HG02571 (cell line): ENCODE measurements around the gene RNF14.
"Not testable (repeated sequence)": the region's sequence is repeated elsewhere in the genome, so short reads cannot be mapped to it uniquely, and the experiment has no call there.

Experiments used
- ATAC-seq: cut with Tn5 transposase; IDR thresholded peaks from one replicate; pipeline ENCODE4 v1.9.1; 2021; ENCODE audit warnings: mild to moderate bottlenecking, moderate library complexity; ENCODE audit not compliant: unreplicated experiment

RNF14 gene

DNA sequence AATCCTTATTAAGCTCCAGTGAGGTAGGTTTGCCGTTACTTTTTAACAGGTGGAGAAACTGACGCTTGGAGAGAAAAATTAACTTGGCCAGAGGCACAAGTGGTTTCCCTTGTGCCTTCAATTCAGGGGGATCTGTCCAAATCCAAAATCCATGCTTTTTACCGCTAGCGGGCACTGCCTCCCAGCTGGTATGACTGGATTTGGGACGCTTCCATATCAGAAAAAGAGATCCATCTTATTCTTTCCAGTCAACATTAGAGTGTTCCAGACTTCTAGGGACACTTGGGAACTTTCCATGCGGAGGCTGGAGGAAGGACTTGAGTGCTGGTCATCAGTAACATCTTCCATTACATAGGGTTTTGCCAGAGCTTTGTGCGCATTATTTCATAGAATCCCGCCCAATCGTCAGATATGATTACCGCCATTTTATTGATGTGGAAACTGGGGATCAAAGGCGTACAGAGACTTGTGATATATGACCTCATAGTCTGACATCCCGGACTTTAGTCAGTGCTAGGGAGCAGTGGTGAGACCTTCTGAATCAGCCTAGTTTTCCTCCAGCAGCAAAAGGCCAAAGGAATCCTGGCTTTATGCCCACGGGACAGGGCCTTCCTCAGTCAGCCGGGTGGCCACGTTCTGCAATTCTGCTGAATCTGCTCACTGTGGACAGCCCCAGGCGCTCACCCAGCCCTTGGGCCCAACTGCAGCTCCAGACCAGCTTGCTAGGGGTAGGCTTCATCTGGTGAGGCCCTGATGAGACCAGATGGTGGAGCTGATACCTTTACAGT is 45.0 kb downstream of the RNF14 start:
- ATAC-seq = no peak

DNA sequence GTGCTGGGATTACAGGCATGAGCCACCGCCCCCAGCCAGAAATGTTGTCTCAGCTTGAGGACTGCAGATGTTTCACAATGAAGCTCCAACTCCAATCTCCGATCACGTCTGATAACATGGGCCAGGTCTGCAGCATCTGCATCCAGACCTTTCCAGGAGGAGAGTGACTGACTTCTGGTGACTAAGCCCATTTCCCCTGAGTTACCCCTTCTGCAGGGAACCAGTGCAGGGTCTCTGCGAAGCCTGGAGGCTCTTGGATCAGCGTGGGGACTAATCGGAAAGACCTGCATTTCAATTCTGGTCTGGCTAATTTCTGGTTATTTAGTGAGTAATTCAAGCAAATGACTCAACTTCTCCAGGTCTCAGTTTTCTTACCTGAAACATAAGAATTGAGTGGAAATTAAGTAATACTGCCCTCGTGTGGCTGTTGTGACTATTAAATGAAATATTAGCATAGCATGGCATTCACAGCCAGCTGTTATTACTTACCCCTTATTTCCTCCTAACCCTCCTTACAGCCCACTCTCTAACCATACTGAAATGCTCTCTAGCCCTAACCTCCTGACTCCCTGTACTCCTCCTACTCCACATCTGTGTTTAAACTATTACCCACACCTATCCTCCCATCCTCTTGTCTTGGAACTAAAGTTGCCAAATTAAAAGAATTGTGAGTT is 46.1 kb downstream of the RNF14 start:
- no peak for ATAC-seq

DNA sequence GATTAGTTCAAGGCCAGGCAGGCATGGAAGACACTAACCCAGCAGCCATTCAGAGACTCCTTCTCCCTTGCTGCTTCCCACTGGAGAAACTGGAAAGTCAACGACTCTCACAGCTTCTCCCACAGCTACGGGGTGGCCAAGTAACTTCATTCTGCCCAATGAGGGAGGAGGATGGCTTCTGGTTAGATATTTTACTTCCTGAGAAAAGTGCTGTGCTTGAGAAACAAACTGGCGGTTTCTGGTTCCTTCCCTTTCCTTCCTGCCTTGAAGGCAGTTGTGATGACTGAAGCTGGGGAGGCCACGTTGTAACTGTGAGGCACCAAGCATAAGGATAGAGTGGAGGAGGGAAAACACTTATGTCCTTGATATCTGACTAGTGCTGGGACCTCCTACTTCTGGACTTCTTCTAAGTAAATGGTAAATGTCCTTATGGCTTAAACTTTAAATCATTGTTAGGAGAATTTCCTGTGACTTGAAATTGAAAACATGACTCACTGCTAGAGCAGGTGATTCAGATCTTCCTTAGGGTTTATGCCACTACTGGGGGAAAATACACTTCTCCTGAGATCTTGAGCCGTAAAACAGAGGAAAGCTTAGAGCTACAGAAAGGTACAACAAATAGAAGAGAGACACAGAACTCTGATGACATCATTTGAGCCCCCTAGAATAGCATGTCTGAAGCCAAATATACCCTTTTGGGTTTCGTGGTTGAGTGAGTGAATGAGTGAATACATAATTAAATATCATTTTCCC is 47.1 kb downstream of the RNF14 start:
- no peak for ATAC-seq

DNA sequence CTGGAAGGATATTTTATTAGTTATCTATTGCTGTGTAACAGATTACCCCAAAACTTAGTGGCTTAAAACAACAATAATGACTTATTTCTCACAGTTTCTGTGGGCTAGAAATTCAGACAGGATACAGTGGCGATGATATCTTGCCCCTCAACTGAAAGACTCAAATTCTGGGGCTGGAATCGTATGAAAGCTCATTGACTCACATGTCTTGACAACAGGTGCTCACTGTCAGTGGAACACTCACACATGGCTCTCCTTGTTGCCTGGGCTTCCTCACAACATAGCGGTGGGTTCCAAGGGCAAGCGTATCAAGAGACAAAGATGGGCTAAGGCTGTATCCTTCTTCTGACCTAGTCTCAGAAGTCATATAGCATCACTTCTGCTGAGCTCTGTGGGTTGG is 47.7 kb downstream of the RNF14 start:
- no peak for ATAC-seq

DNA sequence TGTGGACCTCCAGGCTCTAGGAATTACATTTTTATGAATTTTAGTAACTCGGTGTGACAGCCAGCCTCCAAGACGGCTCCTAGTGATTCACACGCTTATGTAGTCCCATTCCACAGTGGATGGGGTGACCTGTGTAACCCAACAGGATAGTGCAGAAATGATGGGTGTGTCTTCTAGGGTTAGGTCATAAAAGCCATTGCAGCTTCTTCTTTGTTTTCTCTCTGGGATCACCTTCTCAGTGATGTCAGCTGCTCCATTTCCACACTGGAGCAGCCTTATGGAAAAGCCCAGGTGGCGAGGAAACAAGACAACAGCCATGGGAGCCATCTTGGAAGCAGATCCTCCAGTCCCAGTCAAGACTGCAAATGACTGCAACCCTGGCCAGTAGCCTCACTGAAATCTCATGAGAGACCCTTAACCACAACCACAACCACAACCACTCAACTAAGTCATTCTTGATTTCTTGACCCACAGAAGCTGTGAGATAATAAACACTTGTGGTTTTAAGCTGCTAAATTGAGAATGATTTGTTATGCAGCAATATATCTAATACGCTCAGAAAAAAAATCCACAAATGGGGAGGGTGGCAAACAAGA is 49.0 kb downstream of the RNF14 start:
- no peak for ATAC-seq

DNA sequence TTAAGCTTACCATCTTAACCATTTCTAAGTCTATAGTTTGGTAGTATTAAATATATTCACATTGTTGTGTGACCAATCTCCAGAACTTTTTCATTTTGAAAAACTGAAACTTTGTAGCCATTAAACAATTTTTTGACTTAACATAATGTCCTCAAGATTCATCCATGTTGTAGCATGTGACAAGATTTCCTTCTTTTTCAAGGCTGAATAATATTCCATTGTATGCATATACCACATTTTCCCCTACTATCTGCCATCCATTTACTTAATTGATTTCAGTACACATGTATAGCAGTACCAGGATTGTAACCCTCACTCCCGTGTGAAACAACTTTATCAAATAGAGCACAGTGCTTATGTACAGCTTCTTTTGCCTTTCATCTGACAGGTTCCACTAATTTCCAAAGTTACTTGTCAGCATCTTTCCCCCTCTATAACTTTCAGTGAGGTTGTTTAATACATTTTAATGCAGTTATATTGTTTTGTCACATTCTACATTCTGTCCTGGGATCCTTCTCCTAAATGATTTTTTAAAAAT is 51.3 kb downstream of the RNF14 start:
- ATAC-seq = no peak

DNA sequence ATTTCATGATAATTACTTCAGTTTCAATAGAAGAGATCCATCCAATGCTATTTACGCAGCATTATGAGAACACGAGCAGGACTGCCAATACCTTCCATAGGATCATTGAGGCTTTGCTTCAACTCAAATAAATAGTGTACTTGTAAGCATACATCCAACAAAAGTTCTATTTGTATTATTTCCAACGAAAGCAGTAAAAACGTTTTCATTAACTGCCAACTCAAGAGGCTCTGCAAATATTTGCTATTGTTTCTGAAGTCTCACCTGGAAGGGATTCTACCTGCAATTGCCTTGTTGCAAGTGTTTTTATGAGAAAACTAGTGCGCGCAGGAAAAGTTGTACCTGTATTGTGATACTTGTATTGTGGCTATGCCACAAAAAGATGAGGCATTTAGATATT is 54.9 kb downstream of the RNF14 start:
- ATAC-seq = no peak

DNA sequence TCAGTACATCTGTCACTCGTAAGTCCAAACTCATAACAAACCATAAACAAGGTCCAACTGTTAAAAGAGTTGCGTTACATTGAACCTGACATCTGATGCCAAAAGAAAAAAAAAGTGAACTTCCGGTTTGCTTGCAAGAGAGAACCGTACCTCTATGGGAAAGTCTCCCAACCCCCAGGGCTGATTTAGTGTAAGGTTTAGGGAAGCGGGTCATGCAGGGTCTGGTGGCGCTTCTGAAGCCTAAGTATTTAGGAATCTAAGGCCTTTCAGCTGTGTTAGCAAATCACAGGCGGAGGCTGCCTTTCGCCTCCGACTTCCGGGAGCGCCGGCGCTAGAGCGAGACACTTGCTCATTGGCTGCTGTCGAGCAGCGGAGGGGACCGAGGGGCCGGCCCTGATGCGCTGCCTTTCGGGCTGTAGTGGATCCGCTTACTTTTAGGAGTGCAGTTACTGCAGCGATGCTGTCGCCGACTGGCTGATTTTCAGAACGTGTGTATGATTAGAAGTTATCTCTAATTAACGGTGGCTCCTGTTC is 55.9 kb downstream of the RNF14 start:
- peak; percentile 100 for ATAC-seq

DNA sequence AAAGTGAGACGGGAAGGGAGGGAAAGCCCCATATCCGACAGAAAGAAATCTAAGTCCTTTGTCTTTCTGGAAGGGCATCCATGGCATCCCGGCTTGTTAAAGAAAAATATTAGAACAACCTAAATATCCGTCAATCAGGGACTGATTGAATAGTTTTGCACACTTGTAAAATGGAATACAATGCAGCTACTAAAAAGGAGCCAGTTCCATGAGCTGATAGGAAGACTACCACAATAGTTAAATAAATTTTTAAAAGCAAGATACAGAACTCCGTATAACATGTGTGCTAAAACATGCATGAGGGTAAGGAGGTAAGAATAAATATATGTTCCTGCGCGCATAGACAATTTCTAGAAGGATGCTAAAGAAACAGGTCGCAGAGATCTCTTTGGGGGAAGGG is 56.7 kb downstream of the RNF14 start:
- ATAC-seq = no peak

DNA sequence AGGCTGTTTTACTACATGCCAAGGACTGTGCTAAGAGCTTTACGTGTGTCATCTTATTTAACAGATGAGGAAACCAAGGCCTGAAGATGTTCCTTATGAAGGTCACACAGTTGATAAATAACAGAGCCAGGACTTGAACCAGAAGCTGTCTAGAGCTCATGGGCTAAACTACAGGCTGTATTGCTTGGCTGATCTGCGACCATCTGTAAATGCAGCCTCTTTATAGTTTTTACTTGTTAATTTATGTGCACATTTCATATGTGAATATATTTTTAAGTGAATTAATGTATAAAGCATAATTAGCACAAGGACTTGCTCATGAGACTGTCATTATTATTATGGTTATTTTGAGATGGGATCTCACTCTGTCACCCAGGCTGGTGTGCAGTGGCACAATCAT is 63.2 kb downstream of the RNF14 start:
- no peak for ATAC-seq

DNA sequence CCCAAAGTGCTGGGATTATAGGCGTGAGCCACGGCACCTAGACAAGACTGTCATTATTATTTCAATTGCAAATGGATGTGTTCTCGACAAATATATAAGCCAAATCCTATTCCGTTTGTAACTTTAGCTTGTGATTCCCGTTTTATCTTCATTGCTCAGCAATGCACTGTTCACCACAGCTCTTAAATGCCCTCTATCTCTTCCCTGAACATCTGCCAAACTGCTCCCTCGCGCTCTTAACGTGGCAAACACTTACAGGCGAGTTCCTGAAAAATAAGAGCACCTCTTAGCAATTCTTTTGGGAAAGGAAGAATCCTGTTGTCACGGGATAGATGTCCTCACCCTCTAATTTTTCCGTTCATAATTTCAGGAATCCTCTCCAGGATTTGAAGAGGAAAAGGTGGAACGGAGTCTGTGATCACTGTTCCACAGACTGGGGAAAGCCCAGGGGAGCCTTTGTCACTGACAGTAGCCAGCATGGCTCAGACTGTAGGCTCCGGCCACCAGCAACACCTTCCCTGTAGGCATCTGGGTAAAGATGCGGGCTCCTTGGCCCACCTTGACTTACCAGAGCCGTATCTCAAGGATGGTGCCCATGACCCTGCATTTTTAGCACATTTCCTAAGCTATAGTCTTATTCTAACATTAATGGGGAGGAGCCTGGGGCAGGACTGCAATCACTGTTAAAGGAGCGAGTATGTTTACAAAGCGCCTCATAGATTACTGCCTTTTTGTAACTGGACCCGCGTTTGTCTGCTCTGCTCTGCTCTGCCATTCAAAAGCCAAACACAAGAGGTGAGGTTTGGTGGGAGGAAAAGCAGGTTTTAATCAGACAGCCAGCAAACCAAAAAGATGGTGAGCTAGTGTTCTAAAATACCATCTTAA is 64.1 kb downstream of the RNF14 start:
- no peak for ATAC-seq

DNA sequence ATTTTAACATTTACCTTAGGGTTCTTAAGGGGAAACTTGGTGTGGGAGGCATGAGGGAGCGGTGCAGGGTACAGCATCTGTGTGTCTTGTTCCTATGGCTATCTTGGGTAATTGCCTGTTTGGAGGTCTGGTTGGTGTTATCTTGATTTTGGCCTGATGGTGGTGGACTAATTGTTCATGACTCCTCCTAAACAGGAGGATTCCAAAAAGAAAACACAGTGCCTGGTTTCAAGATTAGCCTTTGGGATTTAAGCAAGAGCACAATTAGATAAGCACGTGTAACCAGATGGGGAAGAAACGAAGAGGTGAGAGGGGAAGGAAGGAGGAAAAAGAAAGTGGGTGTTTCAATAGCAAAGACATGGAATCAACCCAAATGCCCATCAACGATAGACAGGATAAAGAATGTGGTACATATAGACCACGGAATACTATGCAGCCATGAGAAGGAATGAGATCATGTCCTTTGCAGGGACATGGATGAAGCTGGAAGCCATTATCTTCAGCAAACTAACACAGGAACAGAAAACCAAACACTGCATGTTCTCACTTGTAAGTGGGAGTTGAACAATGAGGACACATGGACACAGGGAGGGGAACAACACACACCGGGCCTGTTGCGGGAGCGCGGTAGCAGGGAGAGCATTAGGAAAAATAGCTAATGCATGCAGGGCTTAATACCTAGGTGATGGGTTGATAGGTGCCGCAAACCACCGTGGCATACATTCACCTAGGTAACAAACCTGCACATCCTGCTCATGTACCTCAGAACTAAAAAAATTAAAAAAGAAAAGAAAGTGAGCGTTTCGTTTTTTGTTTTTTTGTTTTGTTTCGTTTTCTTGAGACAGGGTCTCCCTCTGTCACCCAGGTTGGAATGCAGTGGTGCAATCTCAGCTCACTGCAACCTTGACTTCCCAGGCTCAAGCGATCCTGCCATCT is 65.0 kb downstream of the RNF14 start:
- not testable (repeated sequence) for ATAC-seq

DNA sequence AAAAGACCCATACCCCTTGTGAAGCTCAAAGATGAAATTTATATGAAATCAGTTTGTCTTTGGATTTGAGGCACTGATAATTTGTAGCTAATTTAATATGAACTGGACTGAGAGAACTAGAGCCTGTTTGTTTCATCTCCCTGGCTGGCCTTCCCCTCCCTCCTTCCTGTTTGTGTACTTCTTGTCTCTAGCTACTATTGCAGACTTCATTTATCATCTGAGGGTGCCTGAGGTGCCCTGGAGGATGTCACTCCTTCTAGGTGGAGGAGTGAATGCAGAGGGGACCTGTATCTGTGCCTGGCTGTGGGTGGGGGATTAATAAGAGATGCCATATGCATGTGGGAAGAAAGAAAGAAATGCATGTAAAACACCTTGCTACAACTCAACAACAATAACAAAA is 66.1 kb downstream of the RNF14 start:
- no peak for ATAC-seq

DNA sequence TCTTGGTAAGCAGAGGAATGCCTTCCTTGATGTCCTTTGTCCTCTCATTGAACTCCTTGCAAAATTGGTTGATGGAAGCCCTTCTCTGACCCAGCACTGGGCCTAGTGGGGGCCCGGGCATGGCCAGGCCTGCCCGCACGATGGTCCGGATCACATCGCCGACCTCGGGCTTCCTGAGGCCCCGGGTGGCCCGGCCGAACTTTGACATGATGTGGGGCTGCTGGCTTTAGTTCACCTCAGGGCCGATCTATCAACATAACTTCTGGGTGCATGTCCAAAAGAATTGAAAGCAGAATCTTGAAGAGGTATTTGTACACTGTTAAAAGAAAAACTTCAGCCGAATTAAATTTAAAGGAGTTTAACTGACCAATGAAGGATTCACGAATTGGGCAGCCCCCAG is 68.0 kb downstream of the RNF14 start:
- no peak for ATAC-seq

DNA sequence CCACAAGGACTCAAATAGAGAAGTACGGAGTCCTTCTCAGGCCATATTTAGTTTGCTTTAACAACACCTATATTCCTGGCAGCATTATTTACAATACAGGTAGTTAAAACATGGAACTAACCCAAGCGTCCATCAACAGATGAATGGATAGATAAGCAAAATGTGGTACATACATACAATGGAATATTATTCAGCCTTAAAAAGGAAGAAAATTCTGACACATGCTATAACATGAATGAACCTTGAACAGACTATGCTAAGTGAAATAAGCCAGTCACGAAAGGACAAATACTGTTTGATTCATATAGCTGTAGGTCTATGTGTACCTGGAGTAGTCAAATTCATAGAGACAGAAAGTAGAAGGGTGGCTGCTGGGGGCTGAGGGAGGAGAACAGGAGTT is 68.7 kb downstream of the RNF14 start:
- not testable (repeated sequence) for ATAC-seq

DNA sequence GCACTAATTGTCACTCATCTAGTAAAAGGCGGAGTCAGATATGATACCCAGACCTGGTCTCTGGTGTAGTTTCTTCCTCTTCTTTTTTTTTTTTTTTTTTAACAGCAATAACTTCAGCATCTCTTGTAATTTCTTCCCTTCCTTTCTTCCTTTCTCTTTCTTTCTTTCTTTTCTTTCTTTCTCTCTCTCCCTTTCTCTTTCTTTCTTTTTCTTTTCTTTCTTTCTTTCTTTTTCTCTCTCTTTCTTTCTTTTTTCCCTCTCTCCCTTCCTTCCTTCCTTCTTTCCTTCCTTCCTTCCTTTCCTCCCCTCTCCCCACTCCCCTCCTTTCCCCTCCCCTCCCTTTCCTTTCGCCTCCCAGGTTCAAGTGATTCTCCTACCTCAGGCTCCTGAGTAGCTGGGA is 69.8 kb downstream of the RNF14 start:
- no peak for ATAC-seq
